ENCODE data around the gene PAK1IP1.
A peak's percentile ranks its signal among the peaks of the same experiment; 100 is the strongest.
"Not testable (repeated sequence)": the region's sequence is repeated elsewhere in the genome, so short reads cannot be mapped to it uniquely, and the experiment has no call there.

Gene PAK1IP1

DNA sequence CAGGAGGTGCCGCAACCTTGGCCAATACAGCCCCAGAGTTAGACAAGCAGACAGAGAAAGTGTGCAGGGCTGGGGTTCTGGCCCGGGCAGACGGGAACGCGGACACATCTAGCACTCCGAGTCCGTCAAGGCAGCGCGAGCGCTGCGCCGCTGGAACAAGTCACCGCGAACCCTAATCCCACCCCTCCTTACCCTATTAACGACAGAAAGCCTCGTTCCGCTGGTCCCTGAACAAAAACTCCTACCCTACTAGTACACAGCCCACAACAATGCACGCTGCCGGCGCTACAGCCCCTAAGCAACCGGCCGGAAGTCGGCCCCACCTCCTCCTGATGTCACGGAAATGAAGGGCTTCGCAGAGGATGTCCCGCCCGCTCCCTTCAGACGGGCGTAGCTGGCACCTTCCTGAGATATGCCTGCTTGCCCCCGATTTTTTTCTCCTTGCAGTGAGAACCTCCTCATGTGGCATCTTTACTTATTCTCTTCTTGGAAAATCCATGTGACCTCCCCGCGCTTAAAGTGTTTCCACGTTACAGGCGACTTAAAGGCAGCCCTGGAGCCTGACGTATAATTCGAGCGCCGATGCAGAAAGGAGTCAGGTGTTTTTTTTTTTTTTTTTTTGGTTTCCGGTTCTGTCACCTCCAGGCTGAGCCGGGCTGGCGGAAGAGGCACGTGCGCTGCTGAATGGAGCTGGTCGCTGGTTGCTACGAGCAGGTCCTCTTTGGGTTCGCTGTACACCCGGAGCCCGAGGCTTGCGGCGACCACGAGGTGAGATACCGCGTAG, at the start of gene PAK1IP1, which contains the start of gene C6orf52:
Gene PAK1IP1 (plus strand): TSS at position 671 of the 784 bp plus-strand sequence. CDS start 14 bp downstream, at position 685.
Gene C6orf52 (minus strand): TSS at position 315 of the 784 bp plus-strand sequence. CDS start 7,066 bp downstream, outside the sequence.
- FAIRE-seq = peak; percentile 80

DNA sequence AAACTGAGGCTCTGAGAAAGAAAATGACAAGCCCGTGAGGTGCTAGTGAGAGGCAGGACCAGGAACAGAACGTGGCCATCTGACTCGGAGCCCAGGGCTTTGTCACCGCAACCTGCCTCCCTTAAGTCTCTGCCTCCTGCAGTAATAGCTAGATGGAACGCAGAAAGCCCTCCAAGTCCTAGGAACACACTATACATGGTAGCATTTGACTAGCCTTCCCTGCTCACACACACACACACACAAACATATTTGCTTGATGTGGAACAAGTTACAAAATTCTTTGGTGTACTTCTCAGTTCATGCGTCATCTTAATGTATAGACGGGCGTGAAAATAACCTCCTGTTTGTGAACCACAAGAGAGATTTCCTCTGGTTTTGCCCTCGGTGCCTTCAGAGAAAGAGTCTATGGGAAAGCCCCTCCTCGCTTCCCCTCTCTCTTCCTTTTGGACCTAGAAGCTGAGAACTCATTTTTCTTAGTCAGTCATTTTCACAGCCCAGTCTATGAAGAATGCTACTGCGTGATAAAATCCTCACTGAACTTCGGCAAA, 39.2 kb upstream of the PAK1IP1 start:
- FAIRE-seq = no peak

- FAIRE-seq = no peak
Observed at GRCh38 chr6:10658910-10659698, 35.7 kb upstream of the PAK1IP1 start.

DNA sequence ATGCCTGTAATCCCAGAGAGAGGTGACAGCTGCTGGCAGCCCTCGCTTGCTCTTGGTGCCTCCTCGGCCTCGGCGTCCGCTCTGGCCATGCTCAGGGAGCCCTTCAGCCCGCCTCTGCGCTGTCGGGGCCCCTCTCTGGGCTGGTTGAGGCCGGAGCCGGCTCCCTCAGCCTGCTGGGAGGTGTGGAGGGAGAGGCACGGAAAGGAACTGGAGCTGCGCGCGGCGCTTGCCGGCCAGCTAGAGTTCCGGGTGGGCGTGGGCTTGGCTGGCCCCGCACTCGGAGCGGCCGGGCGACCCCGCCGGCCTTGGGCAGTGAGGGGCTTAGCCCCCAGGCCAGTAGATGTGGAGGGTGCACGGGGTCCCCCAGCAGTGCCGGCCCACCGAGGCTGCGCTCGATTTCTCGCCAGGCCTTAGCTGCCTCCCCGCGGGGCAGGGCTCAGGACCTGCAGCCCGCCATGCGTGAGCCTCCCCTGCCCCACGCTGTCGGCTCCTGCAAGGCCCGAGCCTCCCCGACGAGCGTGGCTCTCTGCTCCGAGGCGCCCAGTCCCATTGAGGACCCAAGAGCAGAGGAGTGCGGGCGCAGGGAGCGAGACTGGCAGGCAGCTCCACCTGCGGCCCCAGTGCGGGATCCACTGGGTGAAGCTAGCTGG, 34.9 kb upstream of the PAK1IP1 start:
- FAIRE-seq = no peak

DNA sequence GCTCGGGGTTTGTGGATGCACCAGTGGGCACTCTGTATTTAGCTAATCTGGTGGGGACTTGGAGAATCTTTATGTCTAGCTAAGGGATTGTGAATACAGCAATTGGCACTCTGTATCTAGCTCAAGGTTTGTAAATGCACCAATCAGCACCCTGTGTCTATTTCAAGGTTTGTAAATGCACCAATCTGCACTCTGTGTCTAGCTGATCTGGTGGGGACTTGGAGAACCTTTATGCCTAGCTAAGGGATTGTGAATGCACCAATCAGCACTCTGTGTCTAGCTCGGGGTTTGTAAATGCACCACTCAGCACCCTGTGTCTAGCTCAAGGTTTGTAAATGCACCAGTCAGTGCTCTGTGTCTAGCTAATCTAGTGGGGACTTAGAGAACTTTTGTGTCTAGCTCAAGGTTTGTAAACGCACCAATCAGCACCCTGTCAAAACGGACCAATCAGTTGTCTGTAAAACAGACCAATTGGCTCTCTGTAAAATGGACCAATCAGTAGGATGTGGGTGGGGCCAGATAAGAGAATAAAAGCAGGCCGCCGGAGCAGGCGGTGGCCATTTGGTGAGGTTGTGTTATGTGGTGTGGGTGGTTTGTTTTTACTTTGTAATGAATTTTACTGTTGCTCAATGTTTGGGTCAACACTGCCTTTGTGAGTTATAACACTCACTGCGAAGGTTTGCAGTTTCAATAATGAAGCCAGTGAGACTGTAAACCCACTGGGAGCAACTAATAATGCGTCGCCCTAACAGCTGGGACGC, 34.2 kb upstream of the PAK1IP1 start:
- not testable (repeated sequence) for FAIRE-seq

DNA sequence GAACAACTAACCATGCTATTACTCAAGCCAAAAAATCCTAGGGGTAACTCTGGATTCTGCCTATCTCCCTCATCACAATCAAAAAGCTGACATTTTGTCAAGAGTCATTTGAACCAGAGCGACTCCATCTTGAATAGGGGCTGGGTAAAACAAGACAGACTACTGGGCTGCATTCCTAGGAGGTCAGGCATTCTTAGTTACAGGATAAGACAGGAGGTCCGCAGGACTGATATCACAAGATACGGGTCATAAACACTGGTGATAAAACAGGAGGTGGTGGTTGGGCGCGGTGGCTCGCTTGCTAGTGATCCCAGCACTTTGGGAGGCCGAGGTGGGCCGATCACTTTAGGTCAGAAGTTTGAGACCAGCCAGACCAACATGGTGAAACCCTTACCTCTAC, 32.6 kb upstream of the PAK1IP1 start:
- no peak for FAIRE-seq

DNA sequence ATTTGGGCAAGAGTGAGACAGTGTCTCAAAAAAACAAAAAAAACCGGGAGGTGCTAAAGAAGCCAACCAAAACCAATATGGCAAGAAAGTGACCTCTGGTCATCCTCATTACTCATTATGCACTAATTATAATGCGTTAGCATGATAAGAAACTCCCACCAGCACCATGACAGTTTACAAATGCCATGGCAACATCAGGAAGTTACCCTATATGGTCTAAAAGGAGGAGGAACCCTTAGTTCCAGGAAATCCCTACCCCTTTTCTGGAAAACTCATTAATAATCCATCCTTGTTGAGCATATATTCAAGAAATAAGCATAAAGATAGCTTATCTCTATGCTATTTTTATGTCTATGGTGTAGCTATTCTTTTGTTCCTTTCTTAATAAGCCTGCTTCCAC, 32.0 kb upstream of the PAK1IP1 start:
- FAIRE-seq = no peak

DNA sequence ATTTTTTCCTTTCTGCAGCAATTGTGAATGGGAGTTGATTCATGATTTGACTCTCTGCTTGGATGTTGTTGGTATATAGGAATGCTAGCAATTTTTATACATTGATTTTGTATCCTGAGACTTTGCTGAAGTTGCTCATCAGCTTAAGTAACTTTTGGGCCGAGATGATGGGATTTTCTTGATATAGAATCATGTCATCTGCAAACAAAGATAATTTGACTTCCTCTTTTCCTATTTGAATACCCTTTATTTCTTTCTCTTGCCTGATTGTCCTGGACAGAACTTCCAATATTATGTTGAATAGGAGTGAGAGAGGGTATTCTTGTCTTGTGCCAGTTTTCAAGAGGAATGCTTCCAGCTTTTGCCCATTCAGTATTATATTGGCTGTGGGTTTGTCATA, 29.2 kb upstream of the PAK1IP1 start:
- not testable (repeated sequence) for FAIRE-seq

- no peak for FAIRE-seq
Observed at GRCh38 chr6:10668126-10668917, 26.4 kb upstream of the PAK1IP1 start.

DNA sequence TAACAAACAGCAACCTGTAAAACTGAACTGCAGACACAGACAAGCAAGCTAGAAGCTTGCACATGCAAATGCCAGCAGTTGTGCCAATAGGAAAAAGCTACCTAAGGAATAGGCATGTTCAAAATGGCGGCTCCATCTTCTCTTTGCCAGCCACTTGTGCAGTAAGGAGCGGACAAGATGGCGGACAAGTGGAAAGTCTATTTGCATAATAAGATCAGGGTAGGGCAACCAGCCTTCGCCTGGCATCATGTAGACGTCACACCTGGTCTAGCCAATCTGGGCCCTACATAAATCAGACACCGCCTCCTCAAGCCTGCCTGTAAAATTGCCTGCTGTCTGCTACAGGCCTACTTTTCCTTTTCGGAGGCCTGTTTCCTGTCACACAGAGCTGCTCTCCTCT, 18.4 kb upstream of the PAK1IP1 start:
- no peak for FAIRE-seq

DNA sequence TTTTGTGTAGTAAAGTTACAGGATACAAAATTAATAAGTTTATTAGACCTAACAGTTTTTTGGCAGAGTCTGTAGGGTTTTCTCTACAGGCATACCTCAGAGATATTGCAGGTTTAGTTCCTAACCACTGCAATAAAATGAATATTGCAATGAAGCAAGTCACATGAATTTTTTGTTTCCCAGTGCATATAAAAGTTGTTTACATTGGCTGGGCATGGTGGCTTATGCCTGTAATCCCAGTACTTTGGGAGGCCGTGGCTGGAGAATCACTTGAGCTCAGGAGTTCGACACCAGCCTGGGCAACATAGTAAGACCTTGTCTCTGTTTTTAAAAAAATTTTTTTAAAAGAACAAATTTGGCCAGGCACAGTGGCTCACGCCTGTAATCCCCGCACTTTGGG, 16.3 kb upstream of the PAK1IP1 start:
- no peak for FAIRE-seq

GRCh38 chr6:10681795-10682194, 13.0 kb upstream of the PAK1IP1 start:
- no peak for FAIRE-seq

DNA sequence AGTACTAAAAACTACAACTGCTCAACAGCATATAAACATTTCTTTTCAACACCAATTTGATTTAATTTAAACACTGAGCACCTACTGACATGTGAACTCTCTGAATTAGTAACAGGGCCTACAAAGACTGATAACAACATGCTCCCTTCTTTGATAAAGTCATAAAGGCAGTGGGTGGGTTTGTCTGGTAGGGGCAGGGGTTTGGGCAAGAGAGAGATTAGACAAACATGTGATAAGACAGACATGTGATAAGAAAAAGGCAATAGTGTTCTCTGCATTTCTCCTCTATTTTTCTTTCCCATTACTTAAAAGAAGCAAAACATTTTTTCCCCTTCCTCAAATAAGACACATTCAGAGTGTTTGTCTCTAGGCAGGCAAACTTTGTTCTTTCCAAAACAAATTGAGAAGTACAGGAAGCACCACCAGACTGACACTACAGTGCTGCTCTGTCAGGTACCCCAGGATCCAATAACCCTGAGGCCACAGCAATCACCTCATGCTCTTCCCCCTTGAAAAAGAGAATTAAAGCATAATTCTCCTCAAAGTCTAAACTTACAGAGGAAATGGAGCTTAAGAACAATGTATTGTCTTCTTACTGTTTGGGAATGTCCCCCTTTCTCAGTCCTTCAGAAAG, 12.3 kb upstream of the PAK1IP1 start:
- no peak for FAIRE-seq

GRCh38 chr6:10684618-10685017, 10.2 kb upstream of the PAK1IP1 start:
- FAIRE-seq = no peak

DNA sequence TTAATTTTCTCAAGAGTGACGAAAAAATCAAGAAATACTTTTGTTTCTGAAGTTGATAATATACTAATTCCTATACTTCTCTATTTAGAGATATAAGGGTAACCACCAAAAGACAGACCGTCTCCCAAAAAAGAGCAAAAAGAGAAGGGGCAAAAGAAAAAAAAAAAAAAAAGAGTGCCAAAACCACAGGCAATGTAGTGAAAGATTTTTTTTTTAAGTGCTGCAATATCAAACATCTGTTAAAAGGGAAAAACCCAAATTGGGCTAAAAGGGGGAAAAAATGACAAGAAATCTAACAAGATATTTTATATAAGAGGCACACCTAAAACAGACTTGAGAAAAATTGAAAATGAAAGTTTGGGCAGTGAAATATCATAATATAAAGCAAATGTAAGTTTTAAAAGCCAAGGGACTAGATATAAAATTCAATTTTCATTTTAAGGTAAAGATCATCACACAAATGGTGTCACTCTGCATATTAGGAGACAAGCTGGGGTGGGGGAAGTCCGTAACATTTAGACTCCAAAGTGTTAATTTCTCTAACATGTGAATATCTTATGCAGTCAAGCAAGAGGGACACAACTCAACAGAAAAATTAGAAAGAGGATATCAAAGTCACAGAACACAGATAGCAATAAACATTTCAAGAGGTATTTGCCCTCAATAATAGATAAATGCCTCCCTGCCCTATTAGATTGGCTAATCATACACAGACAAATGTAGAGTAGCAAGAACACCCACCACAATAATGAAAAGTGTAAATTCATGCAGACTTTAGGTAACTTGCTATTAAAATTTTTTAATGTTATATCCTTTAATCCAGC, 9.5 kb upstream of the PAK1IP1 start:
- FAIRE-seq = no peak

- FAIRE-seq = no peak
Observed at GRCh38 chr6:10686901-10687300, 7.9 kb upstream of the PAK1IP1 start.

- no peak for FAIRE-seq
Observed at GRCh38 chr6:10687582-10687981, 7.2 kb upstream of the PAK1IP1 start.

- no peak for FAIRE-seq
Observed at GRCh38 chr6:10690651-10691445, 3.9 kb upstream of the PAK1IP1 start.

GRCh38 chr6:10692965-10693538, 1.7 kb upstream of the PAK1IP1 start:
- FAIRE-seq = no peak
